Kidney (tissue), 14 donors: ENCODE data around the gene PAK6. TPM values are rescaled to one million over a fixed set of nuclear protein-coding genes. Genes with fewer than 3 reads are reported as not detected.

Source experiments
- DNase-seq, 5 donors: peaks; one replicate each; pipeline ENCODE4 v3.0.0-alpha.2; 2013 to 2020
- FAIRE-seq: peaks from 2 replicates; lab custom pipeline; 2012; peaks lifted over from hg19 to GRCh38; lab: Jason Lieb, UNC
- H3K27ac ChIP-seq, 2 donors: one replicate each; pipeline ENCODE4 v1.7.0; 2013; ENCODE audit warnings: low read depth in 2 of 2, low read length in 2 of 2, inconsistent platforms in 1 of 2
- H3K27me3 ChIP-seq: one replicate; pipeline ENCODE4 v1.7.1; 2013; ENCODE audit warnings: low read length, inconsistent platforms; ENCODE audit not compliant: control insufficient read depth, insufficient read depth
- H3K36me3 ChIP-seq, 3 donors: one replicate each; pipeline versions ENCODE4 v1.7.0 to v1.7.1; 2013; ENCODE audit warnings: low read length in 3 of 3, control low read depth in 1 of 3, inconsistent platforms in 1 of 3; ENCODE audit not compliant: insufficient read depth in 3 of 3, control insufficient read depth in 2 of 3
- H3K4me1 ChIP-seq, 3 donors: one replicate each; pipeline versions ENCODE4 v1.7.0 to v1.7.1; 2013; ENCODE audit warnings: low read length in 3 of 3, inconsistent platforms in 1 of 3, low read depth in 1 of 3; ENCODE audit not compliant: control insufficient read depth in 2 of 3, insufficient read depth in 2 of 3
- H3K4me3 ChIP-seq, 3 donors: one replicate each; pipeline versions ENCODE4 v1.7.0 to v1.8.1; 2013; ENCODE audit warnings: low read length in 3 of 3, control low read depth in 1 of 3, inconsistent platforms in 1 of 3
- H3K9ac ChIP-seq, 3 donors: one replicate each; pipeline versions ENCODE4 v1.7.0 to v1.7.1; 2013; ENCODE audit warnings: low read length in 3 of 3, control low read depth in 1 of 3, inconsistent platforms in 1 of 3
- H3K9me3 ChIP-seq, 3 donors: one replicate each; pipeline versions ENCODE4 v1.7.0 to v1.7.1; 2013; ENCODE audit warnings: low read length in 3 of 3, control low read depth in 1 of 3, inconsistent platforms in 1 of 3; ENCODE audit not compliant: control insufficient read depth in 2 of 3, insufficient read depth in 1 of 3
- CTCF ChIP-seq: IDR thresholded peaks from 3 replicates; pipeline ENCODE4 v1.5.1; 2012; ENCODE audit warnings: mild to moderate bottlenecking, moderate library complexity, borderline replicate concordance; ENCODE audit not compliant: insufficient read depth; ENCODE audit errors: extremely low read depth
- intact Hi-C: fragments of 100-400 bp; cut with DNase I; formaldehyde crosslinking; loops from one replicate; pipeline ENCODE4 v1.11.1; 2022
- polyA plus RNA-seq: library from polyadenylated mRNA; stranded (reverse); fragments of 350-450 nt; fragmentation: Illumina TruSeq; extraction: RNeasy Lipid Tissue Mini Kit (QIAGEN cat#74804); gene quantifications from one replicate; pipeline ENCODE4 v1.2.3, GENCODE V29; 2014; ENCODE audit warnings: low read depth, low replicate concordance; ENCODE audit not compliant: insufficient read depth
- total RNA-seq: library from RNA; stranded (reverse); fragmentation: NEBNext Ultra II Directional; extraction: Animal tissue kit (Norgen Biotek cat#: 25700); gene quantifications from one replicate; pipeline ENCODE4 v1.2.1, GENCODE V29; 2021
- donor health status: control.
- donor health status: control.
- donor health status: control.
- donor health status: control.
- donor health status: control.
- donor health status: DM: yes; HTN: yes; CAD: no.
- donor health status: Normal renal cell carcinoma (clear cell type).

The PAK6 gene
- total and polyA plus RNA-seq, 2 donors from 2014 or later = 8.1 to 11.9 TPM

DNA sequence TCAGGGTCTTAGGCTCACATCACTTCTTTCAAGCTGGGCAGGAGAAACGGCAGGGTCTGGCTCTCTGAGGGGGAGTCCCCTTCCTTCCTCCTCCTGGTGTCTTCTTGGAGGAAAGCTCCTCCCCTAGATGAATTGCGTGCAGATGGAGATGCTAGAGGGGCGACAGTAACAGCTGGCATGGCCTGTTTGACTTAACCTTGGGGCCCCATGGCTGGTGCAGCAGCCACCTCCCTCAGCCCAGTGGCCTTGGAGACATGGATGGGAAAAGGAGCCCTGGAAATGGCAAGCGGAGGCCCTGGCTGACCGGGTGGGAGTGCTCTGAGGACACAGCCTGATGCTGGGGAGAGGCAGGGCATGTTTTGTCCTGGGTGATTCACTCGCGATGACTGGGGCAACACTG, 20.2 kb downstream of the PAK6 start:
- Histone ChIP-seq H3K4me1 (peaks cover 0 to 2% (median 0%) of the 10 kb centered on the region in 3 donors), H3K4me3 (no peak overlapping the region), H3K9ac (no peak overlapping the region), H3K9me3 (no peaks in the 10 kb centered on the region), H3K27ac (no peak overlapping the region), H3K27me3 (peaks cover 1% of the 10 kb centered on the region), H3K36me3 (no peaks in the 10 kb centered on the region)
- FAIRE-seq = no peak
- no peak for TF ChIP-seq CTCF
- no peak for DNase-seq
- intact Hi-C loops = no loop called here

GRCh38 chr15:40263024-40263754, 24.3 kb downstream of the PAK6 start:
- H3K9me3 ChIP-seq = no peaks in the 10 kb centered on the region
- TF ChIP-seq CTCF = no peak
- no peak for DNase-seq
- no peak for FAIRE-seq
- intact Hi-C loops = no loop called here
- no peak overlapping the region for H3K27ac ChIP-seq
- peaks cover 0 to 2% (median 0%) of the 10 kb centered on the region in 3 donors for H3K4me1 ChIP-seq
- H3K27me3 ChIP-seq = no peaks in the 10 kb centered on the region
- H3K9ac ChIP-seq = no peak overlapping the region
- H3K36me3 ChIP-seq = no peaks in the 10 kb centered on the region
- H3K4me3 ChIP-seq = no peak overlapping the region

DNA sequence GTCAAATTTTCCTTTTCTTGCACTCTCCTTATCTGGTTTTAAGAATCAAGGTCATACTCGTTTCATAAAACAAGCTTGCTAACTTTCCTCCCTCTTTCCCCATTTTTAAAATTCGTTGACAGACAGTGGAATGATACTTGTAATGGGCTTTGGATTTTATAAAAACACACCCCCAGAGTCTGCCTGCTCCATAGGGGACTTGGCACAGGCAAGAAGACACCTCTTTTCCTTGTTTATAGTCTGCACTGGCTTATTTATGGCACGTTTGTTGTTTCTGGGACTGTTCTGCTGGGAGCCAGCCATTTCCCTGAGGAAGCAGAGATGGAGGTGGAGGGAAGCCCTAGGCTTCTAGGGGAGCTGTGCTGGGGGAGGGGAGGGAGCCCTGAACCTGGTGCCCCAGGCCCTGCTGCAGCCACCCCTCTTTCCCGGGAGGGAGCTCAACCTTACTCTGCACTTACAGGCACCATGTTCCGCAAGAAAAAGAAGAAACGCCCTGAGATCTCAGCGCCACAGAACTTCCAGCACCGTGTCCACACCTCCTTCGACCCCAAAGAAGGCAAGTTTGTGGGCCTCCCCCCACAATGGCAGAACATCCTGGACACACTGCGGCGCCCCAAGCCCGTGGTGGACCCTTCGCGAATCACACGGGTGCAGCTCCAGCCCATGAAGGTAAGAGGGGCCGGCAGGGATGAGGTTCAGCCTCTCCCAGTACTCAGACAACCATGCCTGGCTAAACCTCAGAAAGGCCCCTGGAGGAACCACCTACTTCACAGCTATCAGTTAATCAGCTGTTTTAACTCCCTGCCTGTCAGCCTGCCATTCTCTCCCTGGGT, 25.7 kb downstream of the PAK6 start:
- intact Hi-C loops = no loop called here
- no peak for TF ChIP-seq CTCF
- H3K27ac ChIP-seq = no peak overlapping the region
- no peak overlapping the region for H3K9ac ChIP-seq
- no peaks in the 10 kb centered on the region for H3K27me3 ChIP-seq
- peak in 1 of 5 donors; percentile 57 for DNase-seq
- no peaks in the 10 kb centered on the region for H3K36me3 ChIP-seq
- H3K4me1 ChIP-seq = no peaks in the 10 kb centered on the region
- H3K9me3 ChIP-seq = no peaks in the 10 kb centered on the region
- no peak for FAIRE-seq
- H3K4me3 ChIP-seq = no peak overlapping the region
